SU-DHL-6 (cell line): ENCODE data around the gene REXO1.

Experiments
- EZH2phosphoT487 ChIP-seq: fragments of 200-600 bp; sonication (generic), shearing (Covaris generic); conservative IDR thresholded peaks from 2 replicates; pipeline ENCODE4 v1.6.1; 2018; ENCODE audit warnings: mild to moderate bottlenecking, antibody characterized with exemption, low read length, moderate library complexity, mixed read lengths
- TF ChIP-seq, protein P1 (sequence below): fragments of 200-600 bp; sonication (generic); IDR thresholded peaks from one replicate; pipeline ENCODE4 v1.5.1; 2017; ENCODE audit warnings: antibody characterized with exemption, mild to moderate bottlenecking, low read length, moderate library complexity; ENCODE audit not compliant: insufficient read depth, poor library complexity, severe bottlenecking

DNA sequence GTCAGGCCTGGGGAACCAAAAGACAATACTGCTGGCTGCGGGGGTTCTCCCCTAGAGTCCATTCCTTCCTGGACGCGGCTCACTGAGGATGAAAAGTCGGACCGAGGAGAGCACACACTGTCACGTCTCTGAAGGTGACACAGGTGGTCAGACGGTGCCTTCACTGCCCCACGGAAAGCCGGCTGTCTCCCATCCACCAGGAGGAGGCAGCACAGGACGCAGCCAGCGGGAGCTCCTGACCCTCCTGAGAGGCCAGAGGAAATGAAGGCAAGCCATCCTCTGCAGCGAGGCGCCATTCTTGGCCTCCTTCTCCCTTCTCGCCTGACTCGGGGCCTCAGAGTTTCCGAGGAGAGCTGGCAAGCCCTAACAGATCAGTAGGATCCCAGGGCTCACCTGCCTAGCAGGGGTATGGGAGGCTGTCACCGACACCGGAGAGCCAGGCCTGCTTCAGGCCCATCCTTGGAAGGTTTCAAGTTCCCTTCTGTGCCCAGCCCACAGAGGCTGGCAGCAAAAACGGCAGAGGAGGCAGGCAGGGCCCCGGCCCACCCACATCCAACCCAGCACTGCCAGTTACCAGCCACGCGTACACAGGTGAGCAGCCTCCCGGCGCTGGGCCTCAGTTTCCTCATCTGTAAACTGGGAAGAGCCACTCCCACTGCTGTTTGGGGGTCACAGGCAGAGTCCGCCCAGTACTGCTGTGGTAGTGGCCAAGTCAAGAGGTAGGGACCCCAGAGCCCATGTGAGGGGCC is 4.5 kb downstream of the REXO1 start:
- no peak for TF ChIP-seq EZH2phosphoT487
- TF ChIP-seq, protein P1, sequence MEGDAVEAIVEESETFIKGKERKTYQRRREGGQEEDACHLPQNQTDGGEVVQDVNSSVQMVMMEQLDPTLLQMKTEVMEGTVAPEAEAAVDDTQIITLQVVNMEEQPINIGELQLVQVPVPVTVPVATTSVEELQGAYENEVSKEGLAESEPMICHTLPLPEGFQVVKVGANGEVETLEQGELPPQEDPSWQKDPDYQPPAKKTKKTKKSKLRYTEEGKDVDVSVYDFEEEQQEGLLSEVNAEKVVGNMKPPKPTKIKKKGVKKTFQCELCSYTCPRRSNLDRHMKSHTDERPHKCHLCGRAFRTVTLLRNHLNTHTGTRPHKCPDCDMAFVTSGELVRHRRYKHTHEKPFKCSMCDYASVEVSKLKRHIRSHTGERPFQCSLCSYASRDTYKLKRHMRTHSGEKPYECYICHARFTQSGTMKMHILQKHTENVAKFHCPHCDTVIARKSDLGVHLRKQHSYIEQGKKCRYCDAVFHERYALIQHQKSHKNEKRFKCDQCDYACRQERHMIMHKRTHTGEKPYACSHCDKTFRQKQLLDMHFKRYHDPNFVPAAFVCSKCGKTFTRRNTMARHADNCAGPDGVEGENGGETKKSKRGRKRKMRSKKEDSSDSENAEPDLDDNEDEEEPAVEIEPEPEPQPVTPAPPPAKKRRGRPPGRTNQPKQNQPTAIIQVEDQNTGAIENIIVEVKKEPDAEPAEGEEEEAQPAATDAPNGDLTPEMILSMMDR, result no peak
